ENCODE data around the gene RBM20. TPM values are rescaled to one million over a fixed set of nuclear protein-coding genes. Genes with fewer than 3 reads are reported as not detected.

RBM20 gene
- total and polyA plus RNA-seq, 2 of the 4 experiments (the other 2 are of a cell fraction): under 0.01 to 0.15 TPM

DNA sequence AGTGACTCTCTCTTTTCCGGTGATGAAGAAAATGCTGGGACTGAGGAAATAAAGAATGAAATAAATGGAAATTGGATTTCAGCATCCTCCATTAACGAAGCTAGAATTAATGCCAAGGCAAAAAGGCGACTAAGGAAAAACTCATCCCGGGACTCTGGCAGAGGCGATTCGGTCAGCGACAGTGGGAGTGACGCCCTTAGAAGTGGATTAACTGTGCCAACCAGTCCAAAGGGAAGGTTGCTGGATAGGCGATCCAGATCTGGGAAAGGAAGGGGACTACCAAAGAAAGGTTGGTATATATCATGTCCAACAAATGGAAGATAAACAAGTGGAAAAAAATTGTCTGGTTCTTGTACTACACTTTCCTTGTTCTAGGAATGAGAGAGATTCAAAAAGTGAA lies 237.1 kb downstream of the RBM20 start:
- BruUV-seq (replicated peaks): no TSS peak
- Histone ChIP-seq H3K79me1 (ENCODE audit: low read depth in 1 of 2, low read length in 2 of 2) (peaks cover 0 to 3% of the 10 kb centered on the region in 2 experiments; a peak in 2 of 4 replicates), H4K5ac (ENCODE audit: low read depth, low read length) (no peak overlapping the region)

More for the DNA sequence above, 237.1 kb downstream of the RBM20 start:
- in situ Hi-C loops (cut with MboI; ENCODE audit: low sequenced_read_pairs): loop anchor here (10.0 kb wide), 1 partner anchor 576 kb away; the partner anchor contains the start of gene SMNDC1
- dilution Hi-C loops (cut with HindIII; ENCODE audit: low sequenced_read_pairs, unreplicated experiment): no loop called here
- H3K36me3 ChIP-seq (ENCODE audit: control insufficient read depth, insufficient read depth, low read length): peaks cover 9% of the 10 kb centered on the region
- H2BK120ac ChIP-seq (ENCODE audit: low read depth, low read length): no peak overlapping the region
- H3K23ac ChIP-seq (ENCODE audit: low read depth, low read length): no peak overlapping the region
- no peak overlapping the region for H2BK20ac ChIP-seq (ENCODE audit: low read depth, low read length)
- TF ChIP-seq MAZ (IDR thresholded peaks at IDR 0.05; ENCODE audit: borderline replicate concordance, low read depth, low read length): no peak
- no peak for TF ChIP-seq MAFK (IDR thresholded peaks at IDR 0.05; ENCODE audit: low read depth, low read length)
- TF ChIP-seq, protein P1, sequence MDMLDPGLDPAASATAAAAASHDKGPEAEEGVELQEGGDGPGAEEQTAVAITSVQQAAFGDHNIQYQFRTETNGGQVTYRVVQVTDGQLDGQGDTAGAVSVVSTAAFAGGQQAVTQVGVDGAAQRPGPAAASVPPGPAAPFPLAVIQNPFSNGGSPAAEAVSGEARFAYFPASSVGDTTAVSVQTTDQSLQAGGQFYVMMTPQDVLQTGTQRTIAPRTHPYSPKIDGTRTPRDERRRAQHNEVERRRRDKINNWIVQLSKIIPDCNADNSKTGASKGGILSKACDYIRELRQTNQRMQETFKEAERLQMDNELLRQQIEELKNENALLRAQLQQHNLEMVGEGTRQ (IDR thresholded peaks at IDR 0.05; ENCODE audit: low read depth, low read length): no peak
- TF ChIP-seq RAD21 (IDR thresholded peaks at IDR 0.05; ENCODE audit: low read length): no peak
- TF ChIP-seq, protein P2, sequence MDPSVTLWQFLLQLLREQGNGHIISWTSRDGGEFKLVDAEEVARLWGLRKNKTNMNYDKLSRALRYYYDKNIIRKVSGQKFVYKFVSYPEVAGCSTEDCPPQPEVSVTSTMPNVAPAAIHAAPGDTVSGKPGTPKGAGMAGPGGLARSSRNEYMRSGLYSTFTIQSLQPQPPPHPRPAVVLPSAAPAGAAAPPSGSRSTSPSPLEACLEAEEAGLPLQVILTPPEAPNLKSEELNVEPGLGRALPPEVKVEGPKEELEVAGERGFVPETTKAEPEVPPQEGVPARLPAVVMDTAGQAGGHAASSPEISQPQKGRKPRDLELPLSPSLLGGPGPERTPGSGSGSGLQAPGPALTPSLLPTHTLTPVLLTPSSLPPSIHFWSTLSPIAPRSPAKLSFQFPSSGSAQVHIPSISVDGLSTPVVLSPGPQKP (IDR thresholded peaks at IDR 0.05; ENCODE audit: borderline replicate concordance, low read depth, low read length): no peak
- TF ChIP-seq, protein P3, sequence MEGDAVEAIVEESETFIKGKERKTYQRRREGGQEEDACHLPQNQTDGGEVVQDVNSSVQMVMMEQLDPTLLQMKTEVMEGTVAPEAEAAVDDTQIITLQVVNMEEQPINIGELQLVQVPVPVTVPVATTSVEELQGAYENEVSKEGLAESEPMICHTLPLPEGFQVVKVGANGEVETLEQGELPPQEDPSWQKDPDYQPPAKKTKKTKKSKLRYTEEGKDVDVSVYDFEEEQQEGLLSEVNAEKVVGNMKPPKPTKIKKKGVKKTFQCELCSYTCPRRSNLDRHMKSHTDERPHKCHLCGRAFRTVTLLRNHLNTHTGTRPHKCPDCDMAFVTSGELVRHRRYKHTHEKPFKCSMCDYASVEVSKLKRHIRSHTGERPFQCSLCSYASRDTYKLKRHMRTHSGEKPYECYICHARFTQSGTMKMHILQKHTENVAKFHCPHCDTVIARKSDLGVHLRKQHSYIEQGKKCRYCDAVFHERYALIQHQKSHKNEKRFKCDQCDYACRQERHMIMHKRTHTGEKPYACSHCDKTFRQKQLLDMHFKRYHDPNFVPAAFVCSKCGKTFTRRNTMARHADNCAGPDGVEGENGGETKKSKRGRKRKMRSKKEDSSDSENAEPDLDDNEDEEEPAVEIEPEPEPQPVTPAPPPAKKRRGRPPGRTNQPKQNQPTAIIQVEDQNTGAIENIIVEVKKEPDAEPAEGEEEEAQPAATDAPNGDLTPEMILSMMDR (conservative IDR thresholded peaks at IDR 0.05; ENCODE audit: low read depth, low read length): no peak
- no peak for TF ChIP-seq MXI1 (IDR thresholded peaks at IDR 0.05; ENCODE audit: borderline replicate concordance, low read depth, low read length)
- peaks cover 2% of the 10 kb centered on the region; the same call in 1 of the 2 replicates for H3K4me1 ChIP-seq (ENCODE audit: control insufficient read depth, insufficient read depth, low read length)
- no peaks in the 10 kb centered on the region for H3K27me3 ChIP-seq (ENCODE audit: control insufficient read depth, insufficient read depth, low read length)
- H3K4ac ChIP-seq (ENCODE audit: low read depth, low read length): no peak overlapping the region
- no peak overlapping the region for H2BK5ac ChIP-seq (ENCODE audit: low read depth, low read length, poor library complexity, severe bottlenecking)
- H2AFZ ChIP-seq (replicated peaks; ENCODE audit: low read length, poor library complexity): no peak overlapping the region
- no peak overlapping the region for H3K4me3 ChIP-seq (ENCODE audit: insufficient read depth, low read depth, low read length)
- no peak overlapping the region for H4K8ac ChIP-seq (ENCODE audit: low read depth in 2 of 2, low read length in 2 of 2)
- ChIA-PET CTCF (no interaction called here), POLR2A (ENCODE audit: unreplicated experiment) (no interaction called here)
- no peak overlapping the region for H3K56ac ChIP-seq (ENCODE audit: extremely low read depth, insufficient read depth, low read length)
- no peak overlapping the region for H3K9ac ChIP-seq (ENCODE audit: low read depth, low read length)
- no peak overlapping the region for H3K27ac ChIP-seq (ENCODE audit: insufficient read depth, low read length)
- DNase-seq (no peak), ATAC-seq (ENCODE audit: low read depth) (no peak)
- no peak overlapping the region for H2AK5ac ChIP-seq (ENCODE audit: low read depth, low read length)
- 97% methylated on average over 5 of the region's 9 CpGs; no CpG with 5 or more reads in 1 of the 2 experiments for WGBS, 2 experiments (ENCODE audit: extremely low coverage in 2 of 2, insufficient read length in 1 of 2)
- H3K4me2 ChIP-seq (ENCODE audit: low read depth, low read length): no peak overlapping the region
- H2BK15ac ChIP-seq (ENCODE audit: low read depth, low read length): no peak overlapping the region
- no peak overlapping the region for H4K91ac ChIP-seq (ENCODE audit: insufficient read depth, low read depth, low read length)
- no peaks in the 10 kb centered on the region; the same call in 1 of the 2 replicates for H3K9me1 ChIP-seq (ENCODE audit: insufficient read depth, low read length)
- H3K18ac ChIP-seq (ENCODE audit: low read depth, low read length): no peak overlapping the region
- no peak overlapping the region for H2AK9ac ChIP-seq (replicated peaks; ENCODE audit: low read depth, low read length, poor library complexity)
- intact Hi-C loops (cut with micrococcal nuclease): no loop called here
- H4K20me1 ChIP-seq (ENCODE audit: insufficient read depth, low read length): no peaks in the 10 kb centered on the region; the same call in 1 of the 2 replicates
- H3K14ac ChIP-seq (replicated peaks; ENCODE audit: low read depth, low read length): no peak overlapping the region
- no peaks in the 10 kb centered on the region for H3K9me3 ChIP-seq (ENCODE audit: control insufficient read depth, insufficient read depth, low read length)
